Fibroblast of lung (primary cell): ENCODE measurements around the gene OVCH1.

Experiments
- EZH2 ChIP-seq: IDR thresholded peaks from 2 replicates; pipeline ENCODE4 v1.5.1; 2012; ENCODE audit warnings: low read length, control low read depth, mild to moderate bottlenecking; ENCODE audit errors: missing control alignments
- TF ChIP-seq, protein P1 (sequence below), 2 donors: IDR thresholded peaks in 1 of 2; conservative IDR thresholded peaks in 1 of 2; 1 replicate in 1 of 2; 2 replicates in 1 of 2; pipeline ENCODE4 v1.5.1; 2011 to 2012; ENCODE audit warnings: low read length in 2 of 2, control low read depth in 1 of 2, inconsistent platforms in 1 of 2, low read depth in 1 of 2, mild to moderate bottlenecking in 1 of 2

DNA sequence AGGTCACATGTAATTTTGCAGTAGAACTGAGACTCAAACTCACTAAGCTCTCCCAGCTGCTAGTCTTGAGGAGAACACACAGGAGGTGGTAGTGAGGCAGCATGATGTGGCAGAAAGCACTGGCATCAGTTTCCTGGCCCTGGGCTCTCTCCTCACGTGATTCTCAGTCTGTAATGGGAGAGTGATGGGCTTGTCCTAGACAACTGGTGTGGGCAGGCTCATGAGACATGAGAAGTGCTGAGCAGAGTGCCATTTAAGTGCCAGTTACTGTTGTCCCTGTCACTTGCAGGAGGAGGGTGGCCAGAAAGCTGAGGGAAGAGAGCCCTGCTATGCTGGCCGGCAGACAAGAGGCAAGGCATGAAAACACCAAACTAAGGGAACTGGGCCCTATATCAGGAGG is 48.5 kb upstream of the OVCH1 start:
- no peak for TF ChIP-seq EZH2
- TF ChIP-seq, protein P1, sequence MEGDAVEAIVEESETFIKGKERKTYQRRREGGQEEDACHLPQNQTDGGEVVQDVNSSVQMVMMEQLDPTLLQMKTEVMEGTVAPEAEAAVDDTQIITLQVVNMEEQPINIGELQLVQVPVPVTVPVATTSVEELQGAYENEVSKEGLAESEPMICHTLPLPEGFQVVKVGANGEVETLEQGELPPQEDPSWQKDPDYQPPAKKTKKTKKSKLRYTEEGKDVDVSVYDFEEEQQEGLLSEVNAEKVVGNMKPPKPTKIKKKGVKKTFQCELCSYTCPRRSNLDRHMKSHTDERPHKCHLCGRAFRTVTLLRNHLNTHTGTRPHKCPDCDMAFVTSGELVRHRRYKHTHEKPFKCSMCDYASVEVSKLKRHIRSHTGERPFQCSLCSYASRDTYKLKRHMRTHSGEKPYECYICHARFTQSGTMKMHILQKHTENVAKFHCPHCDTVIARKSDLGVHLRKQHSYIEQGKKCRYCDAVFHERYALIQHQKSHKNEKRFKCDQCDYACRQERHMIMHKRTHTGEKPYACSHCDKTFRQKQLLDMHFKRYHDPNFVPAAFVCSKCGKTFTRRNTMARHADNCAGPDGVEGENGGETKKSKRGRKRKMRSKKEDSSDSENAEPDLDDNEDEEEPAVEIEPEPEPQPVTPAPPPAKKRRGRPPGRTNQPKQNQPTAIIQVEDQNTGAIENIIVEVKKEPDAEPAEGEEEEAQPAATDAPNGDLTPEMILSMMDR (conservative IDR thresholded peaks at IDR 0.05 in 1 of 2, IDR thresholded peaks at IDR 0.05 in 1 of 2; ENCODE audit: low read depth in 1 of 2, low read length in 2 of 2), result no peak
